Stimulated activated memory B cell treated with anti-CD40 and anti-IgM and Interleukin-4, amounts not matched to agents 10 μg/mL and 1 μg/mL and 100 μg/mL, for 72 hours (primary cell): ENCODE results near the gene FRS2.

ENCODE experiments used
- ATAC-seq: fragments of 150-1000 bp; cut with Tn5 transposase; 2 replicates; pipeline ENCODE4 v1.10.0; 2021
- H3K27ac Mint-ChIP-seq: one replicate; pipeline ENCODE4 v1.8.0; 2022; ENCODE audit warnings: mild to moderate bottlenecking, mixed read lengths
- H3K27me3 Mint-ChIP-seq: one replicate; pipeline ENCODE4 v1.8.0; 2022; ENCODE audit warnings: mixed read lengths
- H3K36me3 Mint-ChIP-seq: one replicate; pipeline ENCODE4 v1.8.0; 2022; ENCODE audit warnings: mixed read lengths
- H3K4me1 Mint-ChIP-seq: one replicate; pipeline ENCODE4 v1.8.0; 2022; ENCODE audit warnings: mixed read lengths
- H3K4me3 Mint-ChIP-seq: one replicate; pipeline ENCODE4 v1.8.0; 2022; ENCODE audit warnings: mild to moderate bottlenecking, moderate library complexity, mixed read lengths
- H3K9me3 Mint-ChIP-seq: one replicate; pipeline ENCODE4 v1.8.0; 2022; ENCODE audit warnings: mixed read lengths

The FRS2 gene, protein sequence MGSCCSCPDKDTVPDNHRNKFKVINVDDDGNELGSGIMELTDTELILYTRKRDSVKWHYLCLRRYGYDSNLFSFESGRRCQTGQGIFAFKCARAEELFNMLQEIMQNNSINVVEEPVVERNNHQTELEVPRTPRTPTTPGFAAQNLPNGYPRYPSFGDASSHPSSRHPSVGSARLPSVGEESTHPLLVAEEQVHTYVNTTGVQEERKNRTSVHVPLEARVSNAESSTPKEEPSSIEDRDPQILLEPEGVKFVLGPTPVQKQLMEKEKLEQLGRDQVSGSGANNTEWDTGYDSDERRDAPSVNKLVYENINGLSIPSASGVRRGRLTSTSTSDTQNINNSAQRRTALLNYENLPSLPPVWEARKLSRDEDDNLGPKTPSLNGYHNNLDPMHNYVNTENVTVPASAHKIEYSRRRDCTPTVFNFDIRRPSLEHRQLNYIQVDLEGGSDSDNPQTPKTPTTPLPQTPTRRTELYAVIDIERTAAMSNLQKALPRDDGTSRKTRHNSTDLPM

DNA sequence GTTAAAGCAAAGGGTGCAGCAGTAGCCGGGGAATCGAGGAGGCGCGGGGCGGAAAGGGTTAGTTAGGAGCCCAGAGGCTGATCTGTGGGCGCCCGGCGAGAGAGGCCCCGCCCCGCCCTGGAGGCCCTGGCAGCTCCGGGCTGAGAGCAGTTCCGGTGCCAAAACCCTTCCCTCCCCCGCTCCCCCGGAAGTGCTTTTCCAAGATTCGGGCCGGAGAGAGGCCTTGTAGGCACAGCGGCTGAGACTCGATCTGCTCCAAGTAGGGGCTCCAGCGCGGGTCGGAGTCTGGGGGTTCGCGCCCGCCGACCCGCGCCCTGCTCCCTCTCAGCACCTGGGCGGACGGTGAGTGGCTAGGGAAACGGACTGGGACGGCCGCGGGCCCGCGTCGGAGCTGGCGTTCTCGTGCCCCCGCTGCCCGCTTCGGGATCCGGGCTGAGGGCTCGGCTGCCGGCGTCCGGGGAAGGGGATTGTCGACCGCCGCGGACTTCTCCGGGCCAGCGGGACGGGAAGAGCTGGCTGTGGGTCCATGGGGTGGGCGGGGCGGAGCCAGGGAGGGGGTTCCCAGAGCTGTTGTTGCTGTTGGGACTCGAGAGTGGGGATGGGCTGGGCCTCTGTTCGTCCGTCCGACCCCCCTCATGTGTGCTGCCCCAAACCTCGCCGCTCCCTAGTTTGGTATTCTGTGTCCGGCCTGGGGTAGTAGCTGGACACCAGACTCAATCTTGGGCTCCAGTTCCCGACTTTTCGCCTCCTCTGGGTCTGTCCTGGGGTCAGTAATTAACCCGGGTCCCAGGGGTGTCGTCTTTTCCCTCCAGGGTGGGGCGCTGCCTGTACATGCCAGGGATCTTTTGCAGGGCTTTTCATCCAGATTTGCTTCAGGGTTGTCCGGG lies at the start of gene FRS2:
Gene FRS2 (plus strand): TSS at position 200 of the 887 bp plus-strand sequence. CDS start 98,643 bp downstream, outside the sequence.
- Mint-ChIP-seq H3K9me3 (no peaks in the 10 kb centered on the region), H3K27me3 (no peaks in the 10 kb centered on the region), H3K4me1 (peaks cover 71% of the 10 kb centered on the region), H3K27ac (peak within 1 kb of the TSS; percentile 98), H3K4me3 (peak within 1 kb of the TSS; percentile 100), H3K36me3 (peaks cover 10% of the 10 kb centered on the region)
- ATAC-seq, result peak; percentile 98

DNA sequence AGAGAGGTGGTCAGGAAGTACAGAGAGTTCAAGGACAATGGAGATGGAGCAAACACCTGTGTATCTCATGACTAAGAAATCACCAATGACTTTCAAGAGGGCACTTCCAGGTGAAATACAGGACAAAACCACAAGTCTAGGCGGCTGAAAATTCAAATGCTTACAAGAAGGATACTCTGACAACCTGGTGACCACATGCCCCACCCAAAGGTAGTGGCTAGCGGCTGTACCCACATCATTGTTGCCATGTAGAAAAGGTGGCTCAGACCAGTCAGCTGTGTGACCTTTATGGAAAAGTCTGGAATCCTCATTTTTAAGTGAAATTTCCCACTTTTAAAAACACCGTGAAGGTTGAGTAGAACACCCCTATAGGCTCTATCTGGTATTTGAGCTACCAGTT lies 48.6 kb upstream of the FRS2 start:
- no peaks in the 10 kb centered on the region for H3K4me1 Mint-ChIP-seq
- no peaks in the 10 kb centered on the region for H3K9me3 Mint-ChIP-seq
- no peak overlapping the region for H3K4me3 Mint-ChIP-seq
- H3K27me3 Mint-ChIP-seq, result no peaks in the 10 kb centered on the region
- ATAC-seq, result no peak
- peaks cover 6% of the 10 kb centered on the region for H3K36me3 Mint-ChIP-seq
- no peak overlapping the region for H3K27ac Mint-ChIP-seq

DNA sequence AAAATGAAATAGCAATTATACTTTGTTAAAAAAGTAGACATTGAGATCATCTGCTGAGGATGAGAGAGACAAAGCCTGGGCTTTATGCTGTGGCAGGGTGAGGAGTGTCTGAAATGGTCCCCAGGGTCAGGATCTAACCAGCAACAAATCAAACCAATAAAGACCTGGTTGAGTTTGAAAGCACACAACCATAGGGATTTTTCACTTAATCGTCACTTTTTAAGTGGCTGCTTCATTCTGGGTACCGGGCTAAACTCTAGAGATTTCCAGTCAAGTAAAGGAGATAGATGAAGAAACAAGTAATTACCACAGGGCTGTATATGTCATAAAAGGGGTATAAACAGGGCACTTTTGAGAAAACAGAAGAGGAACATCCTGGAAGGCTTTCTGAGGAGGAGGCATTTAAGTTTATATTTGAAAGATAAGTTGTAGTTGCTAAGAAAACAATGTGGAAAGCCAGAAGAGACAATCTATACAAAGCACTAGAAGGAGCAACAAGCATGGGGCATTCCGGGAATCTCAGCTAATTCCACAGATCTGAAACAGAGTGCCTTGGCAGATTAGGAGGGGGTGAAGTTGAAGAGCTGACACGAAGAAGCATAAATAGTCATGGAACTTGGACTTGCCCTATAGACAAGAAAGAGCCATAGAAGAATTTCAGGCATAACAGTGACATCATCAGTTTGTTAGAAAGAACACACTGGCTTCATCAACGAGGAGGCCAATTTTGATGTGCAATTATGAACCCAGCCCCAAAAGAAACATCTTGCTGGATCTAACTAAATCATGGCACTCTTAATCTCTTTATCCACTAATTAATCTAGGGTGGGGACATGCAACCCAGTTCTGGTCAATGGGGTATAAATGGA lies 46.9 kb upstream of the FRS2 start:
- H3K27me3 Mint-ChIP-seq, result no peaks in the 10 kb centered on the region
- H3K9me3 Mint-ChIP-seq, result no peaks in the 10 kb centered on the region
- no peak overlapping the region for H3K27ac Mint-ChIP-seq
- no peaks in the 10 kb centered on the region for H3K4me1 Mint-ChIP-seq
- H3K36me3 Mint-ChIP-seq, result peaks cover 6% of the 10 kb centered on the region
- ATAC-seq, result no peak
- no peak overlapping the region for H3K4me3 Mint-ChIP-seq

DNA sequence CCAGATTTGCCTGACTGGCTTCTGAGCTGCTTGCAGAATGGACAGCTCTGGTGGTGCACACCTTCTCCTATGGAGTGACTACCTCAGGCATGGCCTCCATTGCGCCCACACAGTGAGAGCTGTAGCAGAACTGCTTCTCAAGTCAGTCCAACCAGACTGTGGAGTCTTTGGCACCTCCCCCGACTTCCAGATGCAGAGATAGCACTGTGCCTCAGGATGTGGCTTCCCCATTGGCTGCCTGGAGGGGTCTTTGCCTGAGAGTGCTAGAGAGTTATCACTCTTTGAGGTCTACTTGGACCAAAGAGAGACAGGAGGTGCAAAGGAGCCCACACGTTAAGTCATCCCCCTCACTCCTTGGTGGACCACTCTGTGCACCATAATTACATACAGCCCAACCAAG lies 44.8 kb upstream of the FRS2 start:
- no peak overlapping the region for H3K4me3 Mint-ChIP-seq
- no peak overlapping the region for H3K27ac Mint-ChIP-seq
- H3K9me3 Mint-ChIP-seq, result no peaks in the 10 kb centered on the region
- ATAC-seq, result no peak
- H3K36me3 Mint-ChIP-seq, result peaks cover 6% of the 10 kb centered on the region
- no peaks in the 10 kb centered on the region for H3K4me1 Mint-ChIP-seq
- no peaks in the 10 kb centered on the region for H3K27me3 Mint-ChIP-seq

DNA sequence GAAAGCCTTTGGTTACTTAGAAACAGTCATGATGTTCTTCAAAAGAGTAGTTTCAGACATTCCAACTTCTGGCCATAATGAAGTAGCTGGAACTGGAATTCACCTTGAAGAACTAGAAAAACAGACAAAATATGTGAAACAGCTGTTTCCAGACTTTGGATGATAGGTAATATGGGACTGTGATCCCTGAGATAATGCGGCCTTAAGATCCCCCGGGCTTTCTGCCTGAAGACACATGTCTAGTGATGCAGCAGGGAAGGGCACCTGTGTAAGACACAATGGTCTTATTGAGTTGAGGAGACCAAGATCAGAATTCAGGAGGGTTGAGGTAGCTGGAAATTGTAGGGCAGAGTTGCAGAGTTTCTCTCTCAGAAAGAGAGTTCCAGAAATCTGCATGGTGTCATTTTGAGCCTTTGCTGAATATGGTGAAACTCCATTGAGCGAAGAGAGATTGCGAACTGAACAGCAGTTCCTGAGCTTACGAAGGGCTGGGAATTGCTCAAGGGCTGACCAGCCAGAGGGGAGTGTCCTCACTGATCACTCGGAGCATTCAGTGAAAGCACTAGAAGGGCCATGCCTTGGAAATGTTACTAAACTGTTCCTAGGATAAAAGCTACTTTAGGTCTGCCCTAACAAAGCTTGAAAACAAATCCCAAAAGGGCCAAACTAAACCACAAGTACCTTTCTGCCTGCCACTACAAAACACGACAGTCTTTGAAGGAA lies 41.7 kb upstream of the FRS2 start:
- H3K27me3 Mint-ChIP-seq, result no peaks in the 10 kb centered on the region
- no peaks in the 10 kb centered on the region for H3K4me1 Mint-ChIP-seq
- peaks cover 6% of the 10 kb centered on the region for H3K36me3 Mint-ChIP-seq
- ATAC-seq, result no peak
- H3K27ac Mint-ChIP-seq, result no peak overlapping the region
- H3K4me3 Mint-ChIP-seq, result no peak overlapping the region
- H3K9me3 Mint-ChIP-seq, result no peaks in the 10 kb centered on the region

DNA sequence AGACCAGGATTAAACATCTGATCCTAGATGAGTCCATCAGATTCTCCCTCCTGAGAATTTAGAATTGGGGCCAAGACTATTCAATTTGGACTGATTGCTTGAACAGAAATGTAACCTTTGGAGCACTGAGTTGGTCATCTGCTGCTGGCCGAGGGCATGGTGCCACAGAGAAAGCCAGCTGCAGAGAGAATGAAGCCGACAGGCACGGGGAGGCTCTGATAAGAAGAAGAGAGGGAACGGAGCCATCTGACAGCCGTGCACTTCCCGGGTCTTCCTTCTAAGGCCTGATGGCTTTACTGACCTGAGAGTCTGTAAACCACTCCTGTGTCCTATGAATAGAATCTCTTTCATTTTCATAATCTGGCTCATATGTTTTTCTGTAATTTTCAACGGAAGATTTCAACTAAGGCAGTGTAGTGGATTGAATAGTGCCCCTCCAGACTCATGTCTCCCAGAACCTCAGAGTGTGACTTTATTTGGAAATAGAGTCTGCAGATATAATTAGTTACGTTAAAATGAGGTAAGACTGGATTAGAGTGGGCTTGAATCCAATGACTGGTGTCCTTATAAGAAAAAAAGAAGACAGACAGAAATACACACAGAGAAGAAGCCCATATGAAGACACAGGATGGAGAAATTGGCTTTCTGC lies 39.1 kb upstream of the FRS2 start:
- H3K27me3 Mint-ChIP-seq, result no peaks in the 10 kb centered on the region
- no peaks in the 10 kb centered on the region for H3K9me3 Mint-ChIP-seq
- no peak overlapping the region for H3K27ac Mint-ChIP-seq
- no peaks in the 10 kb centered on the region for H3K36me3 Mint-ChIP-seq
- ATAC-seq, result no peak
- H3K4me3 Mint-ChIP-seq, result no peak overlapping the region
- no peaks in the 10 kb centered on the region for H3K4me1 Mint-ChIP-seq

DNA sequence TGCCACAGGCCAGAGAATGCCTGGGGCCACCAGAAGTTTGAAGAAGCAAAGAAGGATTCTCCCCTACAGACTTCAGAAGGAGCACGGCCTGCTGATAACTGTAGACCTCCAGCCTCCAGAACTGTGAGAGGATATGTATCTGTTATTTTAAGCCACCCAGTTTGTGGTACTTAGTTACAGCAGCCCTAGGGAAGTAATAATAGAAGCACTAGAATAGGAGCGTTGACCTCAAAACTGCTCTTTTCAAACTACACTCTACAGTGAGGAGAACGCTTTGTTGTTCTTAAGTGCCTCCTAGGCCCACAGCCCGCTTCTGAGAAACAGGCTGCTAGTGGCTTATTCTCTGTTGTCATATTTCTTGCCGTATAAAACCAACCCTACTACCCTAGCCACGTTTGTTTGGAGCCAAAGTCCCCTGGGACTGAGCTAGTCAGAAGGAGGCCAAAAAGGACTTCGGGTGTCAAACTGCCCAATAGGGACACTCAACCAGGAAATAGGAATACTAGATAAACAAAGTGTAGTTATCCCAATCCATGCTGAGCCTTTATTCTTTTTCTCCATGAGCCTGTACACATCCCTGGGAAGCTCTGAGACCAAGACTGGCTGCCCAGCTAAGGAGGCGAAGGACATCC lies 38.5 kb upstream of the FRS2 start:
- H3K4me1 Mint-ChIP-seq, result no peaks in the 10 kb centered on the region
- H3K27ac Mint-ChIP-seq, result no peak overlapping the region

DNA sequence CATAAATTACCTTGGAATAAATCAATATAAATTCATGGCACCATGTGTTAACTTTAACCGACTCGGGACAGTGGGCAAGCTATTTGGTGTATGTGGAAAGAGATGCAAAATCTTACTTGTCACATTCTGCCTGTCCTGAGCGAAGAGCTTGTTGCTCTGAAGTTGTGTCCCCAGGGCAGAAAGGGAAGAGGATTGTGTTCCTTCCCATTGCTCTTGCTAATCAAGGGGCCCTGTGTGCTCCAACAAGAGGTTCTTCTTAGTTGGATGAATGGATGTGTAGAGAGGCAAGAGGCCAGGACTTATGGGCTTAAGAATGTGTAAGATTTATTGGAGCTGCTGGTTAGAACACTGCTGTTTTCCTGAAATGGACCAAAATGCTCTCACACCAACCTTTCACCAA lies 36.5 kb upstream of the FRS2 start:
- no peak for ATAC-seq
- no peaks in the 10 kb centered on the region for H3K36me3 Mint-ChIP-seq
- H3K4me3 Mint-ChIP-seq, result no peak overlapping the region
- H3K9me3 Mint-ChIP-seq, result no peaks in the 10 kb centered on the region
- no peaks in the 10 kb centered on the region for H3K4me1 Mint-ChIP-seq
- no peak overlapping the region for H3K27ac Mint-ChIP-seq
- H3K27me3 Mint-ChIP-seq, result no peaks in the 10 kb centered on the region

More for the DNA sequence above, 38.5 kb upstream of the FRS2 start:
- Mint-ChIP-seq H3K27me3 (no peaks in the 10 kb centered on the region), H3K9me3 (no peaks in the 10 kb centered on the region), H3K36me3 (no peaks in the 10 kb centered on the region), H3K4me3 (no peak overlapping the region)
- ATAC-seq, result no peak

DNA sequence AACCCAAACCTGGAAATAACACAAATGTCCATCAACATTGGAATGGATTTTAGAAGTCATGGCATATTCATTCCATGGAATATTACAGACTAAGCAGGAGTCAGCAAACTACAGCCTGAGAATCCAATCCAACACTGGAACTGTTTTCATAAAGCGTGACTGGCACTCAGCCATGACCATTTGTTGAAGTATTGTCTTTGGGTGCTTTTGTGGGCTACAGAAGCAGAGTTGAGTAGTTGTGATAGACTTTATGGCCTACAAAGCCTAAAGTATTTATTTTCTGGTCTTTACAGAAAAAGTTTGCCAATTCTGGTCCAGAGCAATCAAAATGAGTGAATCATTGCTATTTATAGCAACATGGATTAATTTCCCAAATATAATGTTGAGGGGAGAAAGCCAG lies 34.5 kb upstream of the FRS2 start:
- Mint-ChIP-seq H3K9me3 (no peaks in the 10 kb centered on the region), H3K27ac (no peak overlapping the region), H3K4me1 (no peaks in the 10 kb centered on the region), H3K27me3 (no peaks in the 10 kb centered on the region), H3K4me3 (no peak overlapping the region), H3K36me3 (no peaks in the 10 kb centered on the region)
- ATAC-seq, result no peak

DNA sequence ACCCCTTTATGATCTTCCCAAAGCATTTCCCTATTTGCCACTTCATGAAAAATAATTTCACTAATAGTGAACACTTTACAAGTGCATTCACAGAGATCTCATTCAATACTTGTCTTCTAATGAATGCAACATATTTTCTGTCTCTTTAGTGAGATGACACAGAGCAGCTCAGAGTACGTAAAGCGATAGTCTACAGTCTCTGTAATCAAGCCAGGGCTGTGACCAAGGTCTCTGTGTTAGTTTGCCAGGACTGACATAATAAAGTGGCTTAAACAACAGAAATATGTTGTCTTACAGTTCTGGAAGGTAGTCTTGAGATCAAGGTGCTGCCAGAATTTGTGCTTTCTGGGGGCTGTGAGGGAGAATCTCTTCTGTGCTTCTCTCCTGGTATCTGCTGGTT lies 33.1 kb upstream of the FRS2 start:
- no peak for ATAC-seq
- Mint-ChIP-seq H3K4me1 (no peaks in the 10 kb centered on the region), H3K27me3 (no peaks in the 10 kb centered on the region), H3K27ac (no peak overlapping the region), H3K9me3 (no peaks in the 10 kb centered on the region), H3K4me3 (no peak overlapping the region), H3K36me3 (no peaks in the 10 kb centered on the region)

DNA sequence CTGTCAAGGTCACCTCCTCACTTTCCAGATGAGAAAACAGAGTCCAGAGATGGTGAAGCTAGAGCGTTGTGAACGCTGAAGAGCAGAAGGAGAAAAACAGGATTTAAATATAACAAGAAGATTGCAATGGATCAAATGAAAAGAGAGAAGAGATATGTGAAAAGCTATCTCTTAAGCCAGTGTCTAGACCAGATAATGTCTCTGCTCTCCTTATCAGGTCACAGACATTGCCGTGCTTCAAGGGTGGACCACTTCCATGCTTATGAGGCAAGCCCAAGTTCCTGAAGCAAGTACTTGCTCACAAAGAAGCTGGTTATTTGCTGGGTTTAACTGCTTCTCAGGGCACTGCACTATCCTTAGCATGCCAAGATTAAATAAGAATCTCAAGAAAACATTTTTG lies 31.6 kb upstream of the FRS2 start:
- no peak overlapping the region for H3K4me3 Mint-ChIP-seq
- H3K36me3 Mint-ChIP-seq, result no peaks in the 10 kb centered on the region
- no peaks in the 10 kb centered on the region for H3K27me3 Mint-ChIP-seq
- H3K9me3 Mint-ChIP-seq, result no peaks in the 10 kb centered on the region
- ATAC-seq, result no peak
- no peaks in the 10 kb centered on the region for H3K4me1 Mint-ChIP-seq
- no peak overlapping the region for H3K27ac Mint-ChIP-seq

DNA sequence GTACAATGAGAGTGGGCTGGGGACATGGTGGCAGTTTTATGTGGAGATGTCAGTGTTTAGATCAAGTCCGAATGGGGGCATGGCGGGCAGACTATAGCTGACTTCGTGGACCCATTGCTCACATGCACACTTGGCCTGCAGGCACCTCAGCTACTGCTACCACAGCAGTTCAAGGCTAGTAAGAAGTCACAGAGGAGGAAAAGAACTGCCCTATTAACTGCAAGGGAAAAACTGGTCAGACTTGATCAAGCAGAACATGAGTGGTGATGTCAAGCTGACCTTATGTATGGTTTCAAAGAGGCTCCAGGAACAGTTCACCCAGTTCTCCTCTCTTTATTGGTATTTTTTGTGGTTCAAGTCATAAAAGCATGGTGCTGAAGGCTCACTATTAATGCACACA lies 30.2 kb upstream of the FRS2 start:
- no peak overlapping the region for H3K4me3 Mint-ChIP-seq
- no peak for ATAC-seq
- no peaks in the 10 kb centered on the region for H3K9me3 Mint-ChIP-seq
- no peaks in the 10 kb centered on the region for H3K4me1 Mint-ChIP-seq
- H3K27ac Mint-ChIP-seq, result no peak overlapping the region
- H3K36me3 Mint-ChIP-seq, result no peaks in the 10 kb centered on the region
- H3K27me3 Mint-ChIP-seq, result no peaks in the 10 kb centered on the region

DNA sequence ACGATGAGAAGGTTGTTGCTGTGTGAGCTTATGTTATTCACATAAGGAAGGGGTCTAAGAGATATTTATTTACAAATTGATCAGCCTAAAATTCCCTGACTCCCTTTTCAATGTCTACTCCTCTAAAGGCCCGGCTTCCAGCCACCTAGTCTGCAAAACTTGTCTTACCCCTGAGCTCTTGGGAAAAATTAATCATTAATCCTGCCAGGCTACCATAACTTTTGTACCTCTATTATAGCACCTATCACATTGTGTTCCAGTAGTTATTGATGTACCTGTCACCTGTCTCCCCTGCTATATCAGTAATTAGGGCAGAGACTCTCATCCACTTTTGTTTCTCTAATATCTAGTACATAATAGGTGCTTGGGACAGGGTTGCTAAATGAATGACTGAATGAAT lies 29.3 kb upstream of the FRS2 start:
- no peak for ATAC-seq
- H3K4me3 Mint-ChIP-seq, result no peak overlapping the region
- no peak overlapping the region for H3K27ac Mint-ChIP-seq
- H3K27me3 Mint-ChIP-seq, result no peaks in the 10 kb centered on the region
- no peaks in the 10 kb centered on the region for H3K4me1 Mint-ChIP-seq
- H3K9me3 Mint-ChIP-seq, result no peaks in the 10 kb centered on the region
- no peaks in the 10 kb centered on the region for H3K36me3 Mint-ChIP-seq

DNA sequence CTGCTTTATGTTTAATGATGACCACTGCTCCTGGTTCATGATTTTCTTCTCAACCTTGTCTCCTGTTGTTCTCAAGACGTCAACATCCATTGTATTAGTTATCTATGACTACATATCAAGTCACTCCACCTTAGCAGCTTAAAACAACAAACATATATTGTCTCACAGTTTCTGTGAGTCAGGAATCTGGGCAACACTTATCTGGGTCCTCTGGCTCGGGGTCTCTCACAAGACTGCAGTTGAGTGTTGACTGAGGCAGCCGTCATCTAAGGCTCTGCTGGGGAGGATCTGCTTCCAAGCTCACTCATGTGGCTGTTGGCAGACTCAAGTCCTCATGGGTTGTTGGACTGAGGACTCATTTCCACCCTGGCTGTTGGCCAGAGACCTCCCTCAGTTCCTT lies 27.3 kb upstream of the FRS2 start:
- Mint-ChIP-seq H3K4me3 (no peak overlapping the region), H3K36me3 (no peaks in the 10 kb centered on the region), H3K4me1 (no peaks in the 10 kb centered on the region), H3K9me3 (no peaks in the 10 kb centered on the region), H3K27ac (no peak overlapping the region), H3K27me3 (no peaks in the 10 kb centered on the region)
- ATAC-seq, result no peak
